Duodenal mucosa (tissue), 2 donors: Measurements from ENCODE around the gene RERE.

ENCODE experiments used
- H3K27ac ChIP-seq: one replicate; pipeline ENCODE4 v1.7.0; 2013; ENCODE audit warnings: low read depth, low read length
- H3K27me3 ChIP-seq, 2 donors: one replicate each; pipeline ENCODE4 v1.7.0; 2013; ENCODE audit warnings: low read length in 2 of 2, control low read depth in 1 of 2; ENCODE audit not compliant: insufficient read depth in 2 of 2, control insufficient read depth in 1 of 2
- H3K36me3 ChIP-seq, 2 donors: one replicate each; pipeline ENCODE4 v1.7.0; 2013; ENCODE audit warnings: low read length in 2 of 2, control low read depth in 1 of 2; ENCODE audit not compliant: insufficient read depth in 2 of 2, control insufficient read depth in 1 of 2
- H3K4me1 ChIP-seq, 2 donors: one replicate each; pipeline ENCODE4 v1.7.0; 2013; ENCODE audit warnings: low read length in 2 of 2, control low read depth in 1 of 2; ENCODE audit not compliant: insufficient read depth in 2 of 2, control insufficient read depth in 1 of 2
- H3K4me3 ChIP-seq, 2 donors: one replicate each; pipeline ENCODE4 v1.7.0; 2013; ENCODE audit warnings: low read length in 2 of 2, low read depth in 1 of 2
- H3K9ac ChIP-seq, 2 donors: one replicate each; pipeline ENCODE4 v1.7.0; 2013; ENCODE audit warnings: low read length in 2 of 2, low read depth in 1 of 2
- H3K9me3 ChIP-seq, 2 donors: one replicate each; pipeline ENCODE4 v1.7.0; 2013; ENCODE audit warnings: low read length in 2 of 2, control low read depth in 1 of 2; ENCODE audit not compliant: control insufficient read depth in 1 of 2

The RERE gene

DNA sequence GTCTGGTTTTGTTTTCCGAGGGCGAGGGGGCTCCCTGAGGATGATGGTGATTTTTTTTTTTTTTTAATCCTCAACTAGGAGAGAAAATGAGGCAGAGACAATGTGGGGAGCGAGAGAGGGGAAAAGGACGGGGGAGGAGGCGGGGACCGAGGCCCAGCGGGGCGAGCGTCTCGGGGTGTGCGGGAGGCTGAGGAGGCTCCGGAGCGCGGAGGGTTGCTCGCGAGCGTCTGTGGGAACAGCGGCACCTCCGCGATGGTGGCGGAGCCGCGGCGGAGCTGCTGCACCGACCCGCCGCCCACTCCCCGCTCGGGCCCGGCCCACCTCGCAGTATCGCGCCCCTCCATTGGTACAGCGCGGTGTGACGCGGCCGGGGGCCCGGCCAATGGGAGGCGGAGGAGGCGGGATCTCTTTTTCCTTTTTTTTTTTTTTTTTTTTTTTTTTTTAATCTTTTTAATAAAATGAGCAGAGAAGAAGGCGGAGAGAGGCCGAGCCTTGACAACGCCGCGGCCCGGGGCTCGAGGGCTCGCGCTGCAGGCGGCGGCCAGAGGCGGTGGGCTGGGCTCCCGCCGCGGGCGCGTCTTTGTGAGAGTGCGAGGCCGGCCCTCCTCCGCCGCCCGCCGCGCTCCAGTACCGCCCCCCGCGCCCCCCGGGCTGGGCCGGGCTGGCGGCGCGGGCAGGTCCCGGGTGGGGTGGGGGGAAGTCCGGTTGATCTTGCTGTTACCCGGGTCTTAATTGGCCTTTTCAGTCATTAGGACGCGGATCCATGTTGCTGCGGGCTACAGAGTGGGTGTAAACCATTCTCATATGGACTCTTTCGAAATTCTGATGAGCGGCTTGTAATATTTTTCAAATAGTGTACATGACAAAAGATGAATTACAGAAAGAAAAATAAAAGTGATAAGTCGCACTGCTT, at the start of gene RERE:
Gene RERE, minus strand, starts transcription at position 229 of the 913 bp plus-strand sequence.
- Histone ChIP-seq H3K9ac (peak within 1 kb of the TSS; percentile 92 to 95), H3K36me3 (no peaks in the 10 kb centered on the region), H3K4me3 (peak within 1 kb of the TSS; percentile 85 to 91), H3K27ac (peak within 1 kb of the TSS; percentile 92), H3K27me3 (no peaks in the 10 kb centered on the region), H3K4me1 (peaks cover 22 to 38% of the 10 kb centered on the region in 2 donors), H3K9me3 (no peaks in the 10 kb centered on the region)

DNA sequence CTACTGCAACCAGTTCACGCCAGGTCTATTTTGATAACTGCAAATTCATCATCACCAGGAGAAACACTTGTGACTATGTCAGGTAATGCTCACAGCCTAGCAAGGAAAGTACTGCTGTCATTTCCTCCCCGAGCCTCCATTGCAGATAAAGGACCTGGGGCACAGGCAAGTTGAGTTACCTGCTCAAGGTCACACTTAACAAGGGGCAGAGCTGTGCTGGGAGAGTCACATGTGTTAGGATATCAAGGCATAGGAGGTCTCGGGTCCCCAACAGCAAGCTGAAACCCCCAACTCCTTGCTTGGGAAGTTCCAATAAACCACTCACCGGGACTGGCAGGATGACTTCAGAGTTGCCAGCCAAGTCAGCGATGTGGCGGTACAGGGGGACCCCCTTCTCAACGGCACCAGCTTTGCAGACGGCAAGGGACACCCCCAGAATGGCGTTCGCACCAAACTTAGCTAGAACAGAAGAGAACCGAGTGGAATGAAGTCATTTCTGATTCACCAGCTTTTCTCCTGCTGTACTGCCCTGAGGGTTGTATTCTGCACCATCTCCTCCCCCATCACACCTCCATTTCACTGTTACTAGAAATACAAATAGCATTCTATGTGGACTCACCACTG, 49.5 kb upstream of the RERE start:
- no peaks in the 10 kb centered on the region for H3K9me3 ChIP-seq
- H3K36me3 ChIP-seq, result peaks cover 75 to 94% of the 10 kb centered on the region in 2 donors
- H3K27me3 ChIP-seq, result no peaks in the 10 kb centered on the region
- no peak overlapping the region for H3K4me3 ChIP-seq
- H3K27ac ChIP-seq, result no peak overlapping the region
- no peak overlapping the region for H3K9ac ChIP-seq
- H3K4me1 ChIP-seq, result peaks cover 18 to 19% of the 10 kb centered on the region in 2 donors

DNA sequence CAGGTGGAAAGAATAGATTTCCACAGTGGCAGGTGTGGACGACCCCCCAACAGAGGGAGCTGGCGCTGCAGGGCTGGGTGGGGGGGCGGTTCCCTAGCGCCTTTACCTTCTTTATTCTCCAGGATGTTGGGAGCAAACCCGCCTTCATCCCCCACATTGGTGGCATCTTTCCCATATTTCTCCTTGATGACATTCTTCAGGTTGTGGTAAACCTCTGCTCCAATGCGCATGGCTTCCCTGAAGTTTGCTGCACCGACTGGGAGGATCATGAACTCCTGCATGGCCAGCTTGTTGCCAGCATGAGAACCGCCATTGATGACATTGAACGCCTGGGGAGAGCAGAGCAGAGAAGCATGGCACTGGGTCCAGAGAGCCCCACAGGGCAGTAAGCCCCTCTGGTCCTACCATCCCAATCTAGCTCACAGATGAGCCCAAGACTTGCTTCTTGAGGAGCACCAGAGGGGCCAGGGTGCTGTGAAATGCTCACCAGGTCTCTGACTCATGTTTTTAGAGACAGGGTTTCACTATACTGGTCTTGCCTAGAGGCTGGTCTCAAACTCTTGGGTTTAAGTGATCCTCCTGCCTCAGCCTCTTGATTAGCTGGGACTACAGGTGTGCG, 48.8 kb upstream of the RERE start:
- Histone ChIP-seq H3K27ac (no peak overlapping the region), H3K9ac (no peak overlapping the region), H3K4me1 (peaks cover 12 to 13% of the 10 kb centered on the region in 2 donors), H3K4me3 (no peak overlapping the region), H3K27me3 (no peaks in the 10 kb centered on the region), H3K36me3 (peaks cover 72 to 94% of the 10 kb centered on the region in 2 donors), H3K9me3 (no peaks in the 10 kb centered on the region)

DNA sequence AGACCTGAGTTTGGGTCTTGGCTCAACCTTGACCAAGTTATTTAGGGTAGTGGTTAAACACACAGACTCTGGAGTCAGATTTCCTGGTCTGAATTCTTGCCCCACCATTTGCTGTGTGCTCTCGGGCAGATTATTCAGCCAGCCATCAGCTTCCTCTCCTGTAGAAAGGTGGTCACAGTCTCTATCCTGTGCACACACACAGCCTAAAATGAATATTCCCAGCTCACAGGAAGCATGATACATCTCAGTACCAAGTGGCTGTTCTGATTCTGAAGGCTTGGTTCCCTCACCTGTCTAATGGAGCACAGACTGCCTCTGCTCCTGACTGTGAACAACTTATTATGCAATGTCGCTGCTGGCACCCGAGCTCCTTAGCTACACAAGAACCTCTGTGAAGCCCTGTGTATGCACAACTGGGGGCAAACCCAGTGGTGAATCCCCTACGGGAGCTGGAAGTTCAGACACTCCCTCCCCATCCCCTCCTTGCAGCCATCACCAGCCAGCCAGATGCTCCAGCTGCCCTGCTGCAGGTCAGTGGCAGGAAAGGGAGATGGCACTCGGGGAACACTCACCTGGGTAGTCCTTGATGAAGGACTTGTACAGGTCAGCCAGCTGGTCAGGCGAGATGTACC, 47.4 kb upstream of the RERE start:
- H3K9ac ChIP-seq, result no peak overlapping the region
- H3K27ac ChIP-seq, result no peak overlapping the region
- H3K27me3 ChIP-seq, result no peaks in the 10 kb centered on the region
- no peak overlapping the region for H3K4me3 ChIP-seq
- peaks cover 68 to 94% of the 10 kb centered on the region in 2 donors for H3K36me3 ChIP-seq
- no peaks in the 10 kb centered on the region for H3K9me3 ChIP-seq
- H3K4me1 ChIP-seq, result no peaks in the 10 kb centered on the region

DNA sequence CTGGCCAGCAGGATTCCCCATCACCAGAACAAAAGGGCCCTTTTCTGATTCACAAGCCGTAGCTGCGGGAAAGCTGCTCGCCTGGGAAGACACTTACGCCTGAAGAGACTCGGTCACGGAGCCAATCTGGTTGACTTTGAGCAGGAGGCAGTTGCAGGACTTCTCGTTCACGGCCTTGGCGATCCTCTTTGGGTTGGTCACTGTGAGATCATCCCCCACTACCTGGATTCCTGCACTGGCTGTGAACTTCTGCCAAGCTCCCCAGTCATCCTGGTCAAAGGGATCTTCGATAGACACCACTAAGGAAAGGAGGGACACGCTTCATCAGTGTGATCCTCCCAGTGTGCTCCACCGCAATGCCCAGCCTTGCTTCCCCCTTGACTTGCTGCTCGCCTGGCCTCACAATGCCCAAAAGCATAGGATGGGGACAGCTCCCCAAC, 46.4 kb upstream of the RERE start:
- no peaks in the 10 kb centered on the region for H3K9me3 ChIP-seq
- H3K4me3 ChIP-seq, result no peak overlapping the region
- no peak overlapping the region for H3K9ac ChIP-seq
- no peaks in the 10 kb centered on the region for H3K27me3 ChIP-seq
- H3K27ac ChIP-seq, result no peak overlapping the region
- H3K36me3 ChIP-seq, result peaks cover 67 to 94% of the 10 kb centered on the region in 2 donors
- H3K4me1 ChIP-seq, result peaks cover 0 to 8% of the 10 kb centered on the region in 2 donors

DNA sequence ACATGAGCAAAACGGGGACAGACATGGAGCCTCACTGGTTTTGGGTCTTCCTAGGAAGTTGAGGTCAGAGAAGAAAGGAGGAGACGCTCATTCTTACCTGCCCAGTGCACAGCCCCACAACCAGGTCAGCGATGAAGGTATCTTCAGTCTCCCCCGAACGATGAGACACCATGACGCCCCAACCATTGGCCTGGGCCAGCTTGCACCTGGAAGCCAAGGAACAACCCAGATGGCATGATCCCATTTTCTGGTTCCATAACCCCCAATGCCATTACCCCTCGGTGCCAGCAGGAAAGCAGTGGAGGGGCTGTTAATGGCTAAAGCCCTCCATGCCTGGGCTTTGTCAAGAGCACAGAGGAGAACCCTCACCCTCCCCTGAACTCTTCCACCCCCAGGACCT, 45.7 kb upstream of the RERE start:
- H3K9me3 ChIP-seq, result no peaks in the 10 kb centered on the region
- peaks cover 64 to 98% of the 10 kb centered on the region in 2 donors for H3K36me3 ChIP-seq
- no peaks in the 10 kb centered on the region for H3K27me3 ChIP-seq
- H3K4me1 ChIP-seq, result peaks cover 0 to 14% of the 10 kb centered on the region in 2 donors
- H3K9ac ChIP-seq, result no peak overlapping the region
- no peak overlapping the region for H3K4me3 ChIP-seq
- H3K27ac ChIP-seq, result no peak overlapping the region

DNA sequence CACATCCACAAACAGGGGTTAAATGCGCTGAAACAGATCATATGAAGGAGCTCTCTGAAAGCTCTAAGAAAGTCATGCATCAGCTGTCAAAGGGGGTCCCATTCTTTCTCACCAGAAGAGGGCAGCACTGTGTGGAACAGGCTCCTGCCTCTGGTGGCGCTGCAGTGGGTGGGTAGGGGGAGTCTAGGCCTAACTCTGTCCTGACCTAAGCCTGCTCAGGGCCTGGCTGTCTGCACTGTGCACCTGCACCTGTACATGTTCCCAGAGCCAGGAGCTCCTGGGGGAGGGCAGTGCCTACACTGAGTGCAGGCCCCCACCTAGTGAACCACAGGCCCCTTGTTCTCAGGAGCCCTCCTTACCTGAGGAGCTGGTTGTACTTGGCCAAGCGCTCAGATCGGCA, 45.1 kb upstream of the RERE start:
- no peak overlapping the region for H3K4me3 ChIP-seq
- no peaks in the 10 kb centered on the region for H3K27me3 ChIP-seq
- H3K36me3 ChIP-seq, result peaks cover 58 to 97% of the 10 kb centered on the region in 2 donors
- no peak overlapping the region for H3K27ac ChIP-seq
- no peaks in the 10 kb centered on the region for H3K9me3 ChIP-seq
- H3K9ac ChIP-seq, result no peak overlapping the region
- peaks cover 0 to 15% of the 10 kb centered on the region in 2 donors for H3K4me1 ChIP-seq

DNA sequence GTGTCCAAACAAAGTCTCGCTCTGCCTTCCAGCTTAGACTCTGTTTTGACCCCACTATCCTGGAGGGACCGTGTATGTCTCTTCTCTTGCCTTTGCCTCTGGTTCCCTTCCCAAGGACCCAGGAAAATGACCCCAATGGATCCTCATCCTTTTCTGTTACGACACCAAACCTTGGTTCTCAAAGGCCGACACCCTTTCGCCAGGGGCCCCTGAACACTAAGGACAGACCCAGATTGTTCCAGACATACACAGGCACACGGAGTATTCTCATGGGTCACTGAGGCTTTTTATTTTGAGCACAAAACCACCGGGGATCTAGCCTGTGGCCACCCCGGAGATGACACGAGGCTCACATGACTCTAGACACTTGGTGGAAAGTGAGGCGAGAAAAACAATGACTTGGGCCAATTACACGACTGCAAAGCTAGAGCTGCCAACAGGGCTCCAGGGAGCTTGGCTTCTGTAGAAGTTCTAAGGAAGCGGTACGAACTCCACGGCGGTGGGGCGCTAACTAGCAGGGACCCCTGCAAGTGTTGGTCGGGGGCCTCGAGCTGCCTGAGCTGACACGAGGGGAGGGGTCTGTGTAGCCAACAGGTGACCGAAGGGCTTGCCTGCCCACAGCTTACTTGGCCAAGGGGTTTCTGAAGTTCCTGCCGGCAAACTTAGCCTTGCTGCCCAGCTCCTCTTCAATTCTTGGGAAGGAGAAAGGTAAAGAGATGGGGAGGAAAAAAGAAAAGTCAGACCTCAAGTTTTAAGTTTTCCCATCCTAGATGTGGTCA, 43.5 kb upstream of the RERE start:
- no peak overlapping the region for H3K27ac ChIP-seq
- no peak overlapping the region for H3K9ac ChIP-seq
- peaks cover 54 to 90% of the 10 kb centered on the region in 2 donors for H3K36me3 ChIP-seq
- H3K4me1 ChIP-seq, result peaks cover 0 to 15% of the 10 kb centered on the region in 2 donors
- H3K27me3 ChIP-seq, result no peaks in the 10 kb centered on the region
- no peaks in the 10 kb centered on the region for H3K9me3 ChIP-seq
- no peak overlapping the region for H3K4me3 ChIP-seq

DNA sequence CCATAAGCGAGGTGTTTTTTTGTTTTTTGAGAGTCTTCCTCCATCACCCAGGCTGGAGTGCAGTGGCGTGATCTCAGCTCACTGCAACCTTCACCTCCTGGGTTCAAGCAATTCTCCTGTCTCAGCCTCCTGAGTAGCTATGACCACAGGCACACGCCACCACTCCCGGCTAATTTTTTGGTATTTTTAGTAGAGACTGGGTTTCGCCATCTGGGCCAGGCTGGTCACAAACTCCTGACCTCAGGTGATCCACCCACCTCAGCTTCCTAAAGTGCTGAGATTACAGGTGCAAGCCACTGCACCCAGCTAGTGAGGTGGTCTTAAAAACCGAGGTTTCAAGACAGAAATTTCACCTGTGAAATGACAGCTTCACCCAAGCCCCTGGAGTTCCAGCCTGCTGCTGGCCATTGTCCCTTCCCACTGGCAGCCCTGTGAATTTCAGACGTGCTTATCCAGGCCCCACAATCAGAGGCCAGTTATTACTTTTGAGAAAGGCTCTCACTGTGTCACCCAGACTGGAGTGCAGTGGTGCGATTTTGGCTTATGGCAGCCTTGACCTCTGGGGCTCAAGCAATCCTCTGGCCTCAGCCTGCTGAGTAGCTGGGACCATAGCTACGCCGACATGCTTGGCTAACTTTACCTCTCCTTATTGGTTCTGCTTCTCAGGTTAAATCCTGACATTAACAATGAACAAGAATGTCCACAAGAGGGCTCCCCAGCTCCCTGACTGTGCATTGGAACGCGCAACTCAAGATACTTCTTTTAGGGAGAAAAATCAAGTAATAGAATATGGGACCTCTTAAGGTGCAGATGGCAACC, 41.7 kb upstream of the RERE start:
- no peak overlapping the region for H3K27ac ChIP-seq

More for the DNA sequence above, 41.7 kb upstream of the RERE start:
- Histone ChIP-seq H3K4me1 (peaks cover 0 to 15% of the 10 kb centered on the region in 2 donors), H3K4me3 (no peak overlapping the region), H3K9me3 (no peaks in the 10 kb centered on the region), H3K27me3 (no peaks in the 10 kb centered on the region), H3K36me3 (peaks cover 38 to 71% of the 10 kb centered on the region in 2 donors), H3K9ac (no peak overlapping the region)
